OCI-LY7 (cell line): ENCODE measurements around the gene HSPB7.

Experiments
- CTCF ChIP-seq: fragments of 200-600 bp; sonication (generic); conservative IDR thresholded peaks from 2 replicates; pipeline ENCODE4 v1.5.1; 2014; ENCODE audit warnings: mild to moderate bottlenecking, antibody characterized with exemption, low read length, moderate library complexity, mixed read lengths
- EZH2phosphoT487 ChIP-seq: fragments of 200-600 bp; sonication (generic); IDR thresholded peaks from 2 replicates; pipeline ENCODE4 v1.6.1; 2018; ENCODE audit warnings: low read depth, borderline replicate concordance, mild to moderate bottlenecking, mixed run types, antibody characterized with exemption, low read length, moderate library complexity, mixed read lengths

- TF ChIP-seq CTCF (no peak), EZH2phosphoT487 (no peak)
These were observed 1.9 kb upstream of the HSPB7 start for GRCh38 chr1:16019644-16020277.
